Fibroblast of mammary gland (primary cell): ENCODE measurements around the gene LPP.

Source experiments
- DNase-seq: peaks from one replicate; pipeline ENCODE4 v3.0.0-alpha.2; 2010; ENCODE audit warnings: low read depth
- H3K4me3 ChIP-seq: 2 replicates; pipeline ENCODE4 v1.5.1; 2011; ENCODE audit warnings: low read depth, mild to moderate bottlenecking, low read length, moderate library complexity; ENCODE audit not compliant: control insufficient read depth
- CTCF ChIP-seq: conservative IDR thresholded peaks from 2 replicates; pipeline ENCODE4 v1.5.1; 2011; ENCODE audit warnings: low read depth, low read length, inconsistent platforms; ENCODE audit not compliant: control insufficient read depth, insufficient read depth

Gene LPP

DNA sequence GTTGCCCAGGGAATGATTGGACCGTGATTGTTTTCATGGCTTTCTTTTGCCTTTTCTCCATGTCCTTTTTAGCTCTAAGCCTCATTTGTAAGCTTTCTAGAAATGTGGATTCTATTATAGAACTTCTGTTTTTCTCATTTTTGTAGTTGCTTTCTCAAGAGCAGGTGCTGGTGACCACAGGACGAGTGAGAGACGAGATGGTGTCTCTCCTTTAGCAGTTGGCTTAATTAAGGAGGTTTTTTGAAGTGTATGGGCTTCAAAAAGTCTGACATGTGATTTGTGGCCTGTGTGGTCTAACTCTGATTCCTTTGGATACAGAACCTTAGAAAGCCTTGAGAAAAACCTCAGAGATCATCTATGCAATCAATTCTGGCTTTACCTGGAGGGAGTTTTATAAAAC is 292.8 kb downstream of the LPP start:
- no peak for DNase-seq
- no peak for TF ChIP-seq CTCF

GRCh38 chr3:188448813-188449212 is 294.9 kb downstream of the LPP start:
- no peak for DNase-seq
- TF ChIP-seq CTCF, result no peak
- H3K4me3 ChIP-seq, result no peak overlapping the region

More for the DNA sequence above, 292.8 kb downstream of the LPP start:
- H3K4me3 ChIP-seq, result no peak overlapping the region

- TF ChIP-seq CTCF, result no peak
- no peak for DNase-seq
- H3K4me3 ChIP-seq, result no peak overlapping the region
Measured at GRCh38 chr3:188449421-188449820, 295.5 kb downstream of the LPP start.

GRCh38 chr3:188452158-188452772 is 298.3 kb downstream of the LPP start:
- TF ChIP-seq CTCF, result no peak
- no peak overlapping the region for H3K4me3 ChIP-seq
- no peak for DNase-seq

DNA sequence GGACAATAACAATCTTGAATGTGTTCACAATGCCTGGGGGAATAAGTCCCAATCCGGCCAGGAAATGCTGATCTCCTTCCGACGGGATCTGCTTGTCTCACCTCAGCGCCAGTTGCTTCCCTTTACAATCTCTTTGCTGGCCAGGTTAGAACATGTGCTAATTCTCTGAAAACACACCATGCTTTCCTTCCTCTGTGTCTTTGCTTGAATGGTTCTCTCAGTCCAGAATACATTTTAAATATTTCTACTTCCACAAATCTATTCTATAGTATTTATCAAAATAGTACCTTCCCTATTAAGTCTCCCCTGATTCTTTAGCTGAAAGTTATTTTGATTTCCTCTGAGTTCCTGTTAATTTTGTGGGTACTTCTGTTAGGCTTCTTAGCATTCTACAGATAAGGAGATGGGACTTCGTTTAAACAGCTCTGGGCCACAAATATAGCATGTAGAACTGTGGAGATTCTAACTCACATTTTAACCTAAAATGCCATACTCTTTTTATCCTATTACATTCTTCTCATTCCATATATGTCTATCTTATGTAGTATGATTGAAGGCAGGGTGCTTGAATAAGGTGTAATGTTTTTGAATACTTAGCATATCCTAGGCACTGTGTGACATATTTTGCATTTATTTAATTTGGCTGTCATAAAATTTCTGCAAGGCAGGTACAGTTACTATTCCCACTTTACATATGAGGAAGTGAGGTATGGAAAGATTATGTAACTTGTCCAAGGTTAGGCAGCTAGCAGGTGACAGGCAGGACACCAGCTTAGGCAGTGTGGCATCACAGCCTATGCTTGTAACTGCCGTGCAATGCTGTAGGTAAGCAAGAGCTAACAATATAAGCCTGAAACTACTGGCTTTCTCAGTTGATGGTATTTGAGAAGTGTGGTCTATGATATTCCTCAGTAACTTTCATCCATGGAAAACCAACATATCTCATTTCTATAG is 299.8 kb downstream of the LPP start:
- no peak overlapping the region for H3K4me3 ChIP-seq
- TF ChIP-seq CTCF, result no peak
- no peak for DNase-seq

DNA sequence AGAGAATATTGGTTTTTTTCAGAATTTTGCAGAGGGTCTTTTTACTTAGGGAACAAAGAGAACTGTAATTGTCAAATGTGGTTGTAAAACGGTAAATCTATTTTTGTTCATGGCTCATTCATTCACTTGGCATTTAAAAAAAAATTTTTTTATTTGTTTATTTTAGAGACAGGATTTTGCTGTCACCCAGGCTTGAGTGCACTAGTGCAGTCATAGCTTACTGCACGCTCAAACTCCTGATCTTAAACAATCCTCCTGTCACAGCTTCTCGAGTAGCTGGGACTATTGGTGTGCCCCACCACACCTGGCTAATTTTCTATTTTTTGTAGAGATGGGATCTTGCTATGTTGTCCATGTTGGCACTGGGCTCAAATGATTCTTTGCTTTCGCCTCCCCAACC is 301.8 kb downstream of the LPP start:
- DNase-seq, result no peak
- no peak for TF ChIP-seq CTCF
- H3K4me3 ChIP-seq, result no peak overlapping the region

DNA sequence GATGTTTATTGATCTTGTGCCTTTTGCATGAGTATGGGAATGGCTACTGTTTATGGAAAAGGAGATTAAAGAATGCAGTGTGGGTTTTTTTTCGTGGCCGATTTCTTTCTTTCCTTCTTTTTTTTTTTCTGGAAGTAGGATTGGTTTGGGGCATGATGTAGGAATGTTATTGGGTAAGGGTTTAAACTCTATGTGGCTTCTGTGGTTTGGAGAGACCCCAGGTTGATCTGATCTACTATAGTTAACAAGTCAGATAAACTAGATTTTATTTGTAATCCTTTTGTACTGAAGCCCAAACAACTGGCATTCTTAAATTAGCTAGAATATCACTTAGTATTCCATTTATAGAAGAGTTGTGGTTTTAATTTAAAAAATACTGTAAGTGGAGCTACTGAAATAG is 304.8 kb downstream of the LPP start:
- DNase-seq, result no peak
- no peak for TF ChIP-seq CTCF
- no peak overlapping the region for H3K4me3 ChIP-seq
